Effector memory CD8-positive, alpha-beta T cell (primary cell): ENCODE data around the gene LCN10.
A peak's percentile ranks its signal among the peaks of the same experiment; 100 is the strongest.

Experiments
- ATAC-seq: fragments of 150-1000 bp; cut with Tn5 transposase; replicated peaks from 2 replicates; pipeline ENCODE4 v1.10.0; 2021; ENCODE audit warnings: mild to moderate bottlenecking, moderate library complexity
- DNase-seq, 3 experiments: peaks; one replicate each; pipeline ENCODE4 v3.0.0; 2021
- H3K27ac Mint-ChIP-seq, 2 donors: one replicate each; pipeline ENCODE4 v1.8.0; 2022; ENCODE audit warnings: mild to moderate bottlenecking in 2 of 2, mixed read lengths in 2 of 2, moderate library complexity in 2 of 2
- H3K27me3 Mint-ChIP-seq, 2 donors: one replicate each; pipeline ENCODE4 v1.8.0; 2022; ENCODE audit warnings: mixed read lengths in 2 of 2
- H3K36me3 Mint-ChIP-seq: one replicate; pipeline ENCODE4 v1.8.0; 2022; ENCODE audit warnings: mild to moderate bottlenecking, moderate library complexity, mixed read lengths; ENCODE audit not compliant: insufficient read depth
- H3K4me1 Mint-ChIP-seq, 2 donors: one replicate each; pipeline ENCODE4 v1.8.0; 2022; ENCODE audit warnings: low read depth in 2 of 2, mixed read lengths in 2 of 2
- H3K4me3 Mint-ChIP-seq, 2 donors: one replicate each; pipeline ENCODE4 v1.8.0; 2022; ENCODE audit warnings: mild to moderate bottlenecking in 2 of 2, mixed read lengths in 2 of 2, moderate library complexity in 2 of 2
- H3K9me3 Mint-ChIP-seq, 2 donors: one replicate each; pipeline ENCODE4 v1.8.0; 2022; ENCODE audit warnings: mixed read lengths in 2 of 2

LCN10 gene

GRCh38 chr9:136734837-136735496 lies 7.8 kb downstream of the LCN10 start:
- H3K9me3 Mint-ChIP-seq = no peaks in the 10 kb centered on the region
- ATAC-seq (no peak), DNase-seq (no peak)
- no peak overlapping the region for H3K27ac Mint-ChIP-seq
- H3K27me3 Mint-ChIP-seq = peaks cover 0 to 17% of the 10 kb centered on the region in 2 donors
- H3K4me3 Mint-ChIP-seq = no peak overlapping the region
- H3K36me3 Mint-ChIP-seq = peaks cover 4% of the 10 kb centered on the region
- no peaks in the 10 kb centered on the region for H3K4me1 Mint-ChIP-seq

- ATAC-seq (no peak), DNase-seq (no peak)
- Mint-ChIP-seq H3K36me3 (peaks cover 17% of the 10 kb centered on the region), H3K9me3 (no peaks in the 10 kb centered on the region), H3K4me3 (no peak overlapping the region), H3K27ac (no peak overlapping the region), H3K27me3 (peaks cover 0 to 7% of the 10 kb centered on the region in 2 donors), H3K4me1 (no peaks in the 10 kb centered on the region)
Measured at GRCh38 chr9:136733611-136734010, 9.1 kb downstream of the LCN10 start.

- H3K36me3 Mint-ChIP-seq = peaks cover 25% of the 10 kb centered on the region
- DNase-seq (no peak), ATAC-seq (no peak)
- H3K9me3 Mint-ChIP-seq = no peaks in the 10 kb centered on the region
- peaks cover 0 to under 1% of the 10 kb centered on the region in 2 donors for H3K4me1 Mint-ChIP-seq
- no peaks in the 10 kb centered on the region for H3K27me3 Mint-ChIP-seq
- no peak overlapping the region for H3K27ac Mint-ChIP-seq
- H3K4me3 Mint-ChIP-seq = no peak overlapping the region
Measured at GRCh38 chr9:136732444-136733178, 10.1 kb downstream of the LCN10 start.

- peaks cover 52% of the 10 kb centered on the region for H3K36me3 Mint-ChIP-seq
- DNase-seq (no peak), ATAC-seq (no peak)
- H3K9me3 Mint-ChIP-seq = no peaks in the 10 kb centered on the region
- no peaks in the 10 kb centered on the region for H3K27me3 Mint-ChIP-seq
- peaks cover 9 to 11% of the 10 kb centered on the region in 2 donors for H3K4me1 Mint-ChIP-seq
- H3K4me3 Mint-ChIP-seq = peak overlapping the region in 1 of 2 donors; percentile 95
- H3K27ac Mint-ChIP-seq = no peak overlapping the region
Measured at GRCh38 chr9:136729926-136730325, 12.8 kb downstream of the LCN10 start.

GRCh38 chr9:136729144-136729543 lies 13.6 kb downstream of the LCN10 start:
- peaks cover 14% of the 10 kb centered on the region in 2 donors for H3K4me1 Mint-ChIP-seq
- H3K9me3 Mint-ChIP-seq = no peaks in the 10 kb centered on the region
- no peak for ATAC-seq
- no peak overlapping the region for H3K27ac Mint-ChIP-seq
- no peak for DNase-seq
- H3K27me3 Mint-ChIP-seq = no peaks in the 10 kb centered on the region
- H3K36me3 Mint-ChIP-seq = peaks cover 59% of the 10 kb centered on the region
- peak overlapping the region; percentile 41 to 95 for H3K4me3 Mint-ChIP-seq

GRCh38 chr9:136728548-136729123 lies 14.1 kb downstream of the LCN10 start:
- peak overlapping the region; percentile 97 to 98 for H3K27ac Mint-ChIP-seq
- H3K4me3 Mint-ChIP-seq = peak overlapping the region; percentile 41 to 95
- no peaks in the 10 kb centered on the region for H3K9me3 Mint-ChIP-seq
- peaks cover 65% of the 10 kb centered on the region for H3K36me3 Mint-ChIP-seq
- ATAC-seq = no peak
- no peak for DNase-seq
- H3K27me3 Mint-ChIP-seq = no peaks in the 10 kb centered on the region
- peaks cover 14 to 18% of the 10 kb centered on the region in 2 donors for H3K4me1 Mint-ChIP-seq

GRCh38 chr9:136728080-136728547 lies 14.6 kb downstream of the LCN10 start:
- Mint-ChIP-seq H3K27me3 (no peaks in the 10 kb centered on the region), H3K27ac (peak overlapping the region; percentile 97 to 98), H3K4me3 (peak overlapping the region; percentile 95 to 97), H3K36me3 (peaks cover 70% of the 10 kb centered on the region), H3K9me3 (no peaks in the 10 kb centered on the region), H3K4me1 (peaks cover 14 to 23% of the 10 kb centered on the region in 2 donors)
- DNase-seq (peak; percentile 92 to 94 (median 93)), ATAC-seq (peak; percentile 76)

GRCh38 chr9:136726631-136727191 lies 16.0 kb downstream of the LCN10 start:
- peak overlapping the region; percentile 95 to 97 for H3K4me3 Mint-ChIP-seq
- DNase-seq (peak; percentile 38 to 56 (median 40)), ATAC-seq (peak; percentile 55)
- H3K36me3 Mint-ChIP-seq = peaks cover 77% of the 10 kb centered on the region
- H3K4me1 Mint-ChIP-seq = peaks cover 14 to 23% of the 10 kb centered on the region in 2 donors
- H3K27ac Mint-ChIP-seq = peak overlapping the region; percentile 97 to 98
- no peaks in the 10 kb centered on the region for H3K9me3 Mint-ChIP-seq
- H3K27me3 Mint-ChIP-seq = no peaks in the 10 kb centered on the region

- peak overlapping the region; percentile 97 to 98 for H3K27ac Mint-ChIP-seq
- ATAC-seq (no peak), DNase-seq (no peak)
- peaks cover 81% of the 10 kb centered on the region for H3K36me3 Mint-ChIP-seq
- H3K9me3 Mint-ChIP-seq = no peaks in the 10 kb centered on the region
- no peaks in the 10 kb centered on the region for H3K27me3 Mint-ChIP-seq
- H3K4me1 Mint-ChIP-seq = peaks cover 14 to 24% of the 10 kb centered on the region in 2 donors
- H3K4me3 Mint-ChIP-seq = peak overlapping the region; percentile 95 to 97
Measured at GRCh38 chr9:136726118-136726517, 16.6 kb downstream of the LCN10 start.

GRCh38 chr9:136725612-136726011 lies 17.1 kb downstream of the LCN10 start:
- H3K9me3 Mint-ChIP-seq = no peaks in the 10 kb centered on the region
- peak overlapping the region in 1 of 2 donors; percentile 27 for H3K4me3 Mint-ChIP-seq
- H3K27ac Mint-ChIP-seq = peak overlapping the region in 1 of 2 donors; percentile 97
- no peak for DNase-seq
- peaks cover 81% of the 10 kb centered on the region for H3K36me3 Mint-ChIP-seq
- peaks cover 14 to 25% of the 10 kb centered on the region in 2 donors for H3K4me1 Mint-ChIP-seq
- H3K27me3 Mint-ChIP-seq = no peaks in the 10 kb centered on the region
- ATAC-seq = no peak

GRCh38 chr9:136724772-136725171 lies 18.0 kb downstream of the LCN10 start:
- Mint-ChIP-seq H3K9me3 (no peaks in the 10 kb centered on the region), H3K4me1 (peaks cover 14 to 25% of the 10 kb centered on the region in 2 donors), H3K27me3 (no peaks in the 10 kb centered on the region), H3K4me3 (peak overlapping the region in 1 of 2 donors; percentile 12), H3K27ac (peak overlapping the region; percentile 25 to 75), H3K36me3 (peaks cover 78% of the 10 kb centered on the region)
- no peak for ATAC-seq
- no peak for DNase-seq

GRCh38 chr9:136723989-136724388 lies 18.8 kb downstream of the LCN10 start:
- ATAC-seq (no peak), DNase-seq (no peak)

GRCh38 chr9:136723362-136723976 lies 19.3 kb downstream of the LCN10 start:
- H3K9me3 Mint-ChIP-seq = no peaks in the 10 kb centered on the region
- ATAC-seq = no peak
- DNase-seq = no peak
- H3K4me1 Mint-ChIP-seq = peaks cover 18 to 26% of the 10 kb centered on the region in 2 donors
- H3K36me3 Mint-ChIP-seq = peaks cover 65% of the 10 kb centered on the region
- H3K27me3 Mint-ChIP-seq = peaks cover 1 to 2% of the 10 kb centered on the region in 2 donors
- peak overlapping the region in 1 of 2 donors; percentile 26 for H3K27ac Mint-ChIP-seq
- H3K4me3 Mint-ChIP-seq = peak overlapping the region in 1 of 2 donors; percentile 6

More at GRCh38 chr9:136723989-136724388, 18.8 kb downstream of the LCN10 start:
- peaks cover 18 to 25% of the 10 kb centered on the region in 2 donors for H3K4me1 Mint-ChIP-seq
- no peaks in the 10 kb centered on the region for H3K27me3 Mint-ChIP-seq
- H3K4me3 Mint-ChIP-seq = peak overlapping the region in 1 of 2 donors; percentile 12
- H3K36me3 Mint-ChIP-seq = peaks cover 70% of the 10 kb centered on the region
- H3K27ac Mint-ChIP-seq = peak overlapping the region; percentile 25 to 75
- no peaks in the 10 kb centered on the region for H3K9me3 Mint-ChIP-seq
